CD4-positive, alpha-beta T cell (primary cell): ENCODE measurements around the gene SYT9. TPM values are rescaled to one million over a fixed set of nuclear protein-coding genes. Genes with fewer than 3 reads are reported as not detected.

ENCODE experiments used
- ATAC-seq: fragments of 200-7000 bp; cut with Tn5 transposase; one replicate; pipeline ENCODE4 v1.10.0; 2022; ENCODE audit warnings: mild to moderate bottlenecking; ENCODE audit not compliant: poor library complexity
- CTCF ChIA-PET: fragments of 350-600 bp; sonication (Branson Sonifier 250); formaldehyde crosslinking; loops from one replicate; lab custom pipeline; 2021; ENCODE audit warnings: antibody characterized with exemption, inconsistent platforms; lab: Charles Lee
- POLR2A ChIA-PET: fragments of 350-600 bp; sonication (Branson Sonifier 250); formaldehyde crosslinking; loops from one replicate; lab custom pipeline; 2021; ENCODE audit warnings: antibody characterized with exemption, inconsistent platforms; lab: Charles Lee
- DNase-seq, 14 experiments: peaks; one replicate each; pipeline ENCODE4 v3.0.0-alpha.2; 2013 to 2020; ENCODE audit warnings: mixed read lengths in 2 of 14
- H3K27ac ChIP-seq, 2 donors: one replicate each; pipeline versions ENCODE4 v1.5.1 to v1.7.0; 2013; ENCODE audit warnings: low read length in 2 of 2, low read depth in 1 of 2, mild to moderate bottlenecking in 1 of 2
- H3K27me3 ChIP-seq, 2 experiments: 1 replicate in 1 of 2; 2 replicates in 1 of 2; pipeline versions ENCODE4 v1.6.1 to v1.7.0; 2013; ENCODE audit warnings: low read length in 2 of 2, control low read depth in 1 of 2, mild to moderate bottlenecking in 1 of 2, moderate library complexity in 1 of 2; ENCODE audit not compliant: insufficient read depth in 2 of 2, control insufficient read depth in 1 of 2
- H3K36me3 ChIP-seq: one replicate; pipeline ENCODE4 v1.6.1; 2013; ENCODE audit warnings: low read length, control low read depth; ENCODE audit not compliant: insufficient read depth
- H3K4me1 ChIP-seq: one replicate; pipeline ENCODE4 v1.6.1; 2013; ENCODE audit warnings: low read length, control low read depth; ENCODE audit not compliant: insufficient read depth
- H3K4me3 ChIP-seq: one replicate; pipeline ENCODE4 v1.5.1; 2013; ENCODE audit warnings: mild to moderate bottlenecking, low read length, moderate library complexity
- H3K9me3 ChIP-seq, 2 experiments: 1 replicate in 1 of 2; 2 replicates in 1 of 2; pipeline versions ENCODE4 v1.6.1 to v1.7.0; 2013; ENCODE audit warnings: low read length in 2 of 2, mild to moderate bottlenecking in 2 of 2, control low read depth in 1 of 2, moderate library complexity in 1 of 2; ENCODE audit not compliant: control insufficient read depth in 1 of 2, insufficient read depth in 1 of 2
- H3K27ac Mint-ChIP-seq: one replicate; pipeline ENCODE4 v1.8.0; 2020; ENCODE audit warnings: mixed read lengths
- H3K27me3 Mint-ChIP-seq: one replicate; pipeline ENCODE4 v1.8.0; 2021; ENCODE audit warnings: mixed read lengths
- H3K36me3 Mint-ChIP-seq: one replicate; pipeline ENCODE4 v1.8.0; 2021; ENCODE audit warnings: low read depth, mixed read lengths
- H3K4me1 Mint-ChIP-seq: one replicate; pipeline ENCODE4 v1.8.0; 2021; ENCODE audit warnings: low read depth, mixed read lengths
- H3K4me3 Mint-ChIP-seq: one replicate; pipeline ENCODE4 v1.8.0; 2020; ENCODE audit warnings: mild to moderate bottlenecking, mixed read lengths
- H3K9me3 Mint-ChIP-seq: one replicate; pipeline ENCODE4 v1.8.0; 2020; ENCODE audit warnings: mixed read lengths
- intact Hi-C, 2 experiments: fragments of 100-400 bp; cut with DNase I in 1 of 2; cut with micrococcal nuclease in 1 of 2; formaldehyde crosslinking; loops; one replicate each; pipeline versions ENCODE4 v1.15.1 to v1.9.0; 2023 to 2025; cut with DNase I, micrococcal nuclease
- total RNA-seq, 174 experiments: library from RNA in 2 of 174; stranded (reverse) in 2 of 174; gene quantifications; one replicate each; pipeline ENCODE4 v1.2.3 and lab custom pipeline; 2021 to 2026
- TF ChIP-seq, protein P1 (sequence below): fragments of 200-600 bp; IDR thresholded peaks from one replicate; pipeline ENCODE4 v1.8.0; 2022; ENCODE audit warnings: antibody characterized with exemption, mild to moderate bottlenecking

Gene SYT9
- total RNA-seq, 2 experiments from 2014 or later = not detected

DNA sequence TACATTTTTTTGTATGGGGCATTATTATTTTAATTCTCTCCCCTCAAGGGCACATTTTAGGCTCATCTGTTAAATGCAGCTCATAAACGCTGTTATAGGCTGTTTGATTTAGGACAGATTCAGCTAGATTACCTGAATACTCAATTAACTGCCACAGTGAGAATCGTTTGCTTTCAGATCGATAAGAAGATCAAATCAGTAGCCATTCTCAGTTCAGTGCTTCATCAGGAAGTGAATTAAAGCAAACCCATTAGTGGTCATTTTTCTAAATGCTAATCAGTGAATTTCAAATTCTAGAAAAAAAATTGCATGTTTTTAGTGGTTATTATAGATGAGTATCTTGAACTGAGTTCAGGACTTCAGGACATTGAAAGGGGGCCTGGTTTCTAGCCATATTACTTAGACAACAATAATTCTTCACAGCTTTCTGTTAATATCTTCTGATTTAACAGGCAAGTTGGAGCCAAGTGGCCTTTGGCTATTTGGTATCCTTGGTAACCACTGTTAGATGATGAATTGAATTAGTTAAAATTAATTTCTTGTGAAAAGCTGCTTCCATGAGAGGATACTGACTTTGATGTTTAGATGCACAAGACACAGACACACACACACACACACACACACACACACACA, 18.6 kb downstream of the SYT9 start:
- no peaks in the 10 kb centered on the region for H3K9me3 Mint-ChIP-seq
- ChIA-PET CTCF (no interaction called here), POLR2A (no interaction called here)
- H3K27ac ChIP-seq = no peak overlapping the region
- no peaks in the 10 kb centered on the region for H3K9me3 ChIP-seq
- H3K4me1 Mint-ChIP-seq = no peaks in the 10 kb centered on the region
- H3K4me3 Mint-ChIP-seq = no peak overlapping the region
- ATAC-seq = no peak
- TF ChIP-seq, protein P1, sequence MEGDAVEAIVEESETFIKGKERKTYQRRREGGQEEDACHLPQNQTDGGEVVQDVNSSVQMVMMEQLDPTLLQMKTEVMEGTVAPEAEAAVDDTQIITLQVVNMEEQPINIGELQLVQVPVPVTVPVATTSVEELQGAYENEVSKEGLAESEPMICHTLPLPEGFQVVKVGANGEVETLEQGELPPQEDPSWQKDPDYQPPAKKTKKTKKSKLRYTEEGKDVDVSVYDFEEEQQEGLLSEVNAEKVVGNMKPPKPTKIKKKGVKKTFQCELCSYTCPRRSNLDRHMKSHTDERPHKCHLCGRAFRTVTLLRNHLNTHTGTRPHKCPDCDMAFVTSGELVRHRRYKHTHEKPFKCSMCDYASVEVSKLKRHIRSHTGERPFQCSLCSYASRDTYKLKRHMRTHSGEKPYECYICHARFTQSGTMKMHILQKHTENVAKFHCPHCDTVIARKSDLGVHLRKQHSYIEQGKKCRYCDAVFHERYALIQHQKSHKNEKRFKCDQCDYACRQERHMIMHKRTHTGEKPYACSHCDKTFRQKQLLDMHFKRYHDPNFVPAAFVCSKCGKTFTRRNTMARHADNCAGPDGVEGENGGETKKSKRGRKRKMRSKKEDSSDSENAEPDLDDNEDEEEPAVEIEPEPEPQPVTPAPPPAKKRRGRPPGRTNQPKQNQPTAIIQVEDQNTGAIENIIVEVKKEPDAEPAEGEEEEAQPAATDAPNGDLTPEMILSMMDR = no peak
- intact Hi-C loops = no loop called here
- H3K4me1 ChIP-seq = no peaks in the 10 kb centered on the region
- no peaks in the 10 kb centered on the region for H3K27me3 ChIP-seq
- no peak overlapping the region for H3K27ac Mint-ChIP-seq
- no peaks in the 10 kb centered on the region for H3K36me3 Mint-ChIP-seq
- no peaks in the 10 kb centered on the region for H3K36me3 ChIP-seq
- peaks cover 10% of the 10 kb centered on the region for H3K27me3 Mint-ChIP-seq
- no peak for DNase-seq
- no peak overlapping the region for H3K4me3 ChIP-seq

DNA sequence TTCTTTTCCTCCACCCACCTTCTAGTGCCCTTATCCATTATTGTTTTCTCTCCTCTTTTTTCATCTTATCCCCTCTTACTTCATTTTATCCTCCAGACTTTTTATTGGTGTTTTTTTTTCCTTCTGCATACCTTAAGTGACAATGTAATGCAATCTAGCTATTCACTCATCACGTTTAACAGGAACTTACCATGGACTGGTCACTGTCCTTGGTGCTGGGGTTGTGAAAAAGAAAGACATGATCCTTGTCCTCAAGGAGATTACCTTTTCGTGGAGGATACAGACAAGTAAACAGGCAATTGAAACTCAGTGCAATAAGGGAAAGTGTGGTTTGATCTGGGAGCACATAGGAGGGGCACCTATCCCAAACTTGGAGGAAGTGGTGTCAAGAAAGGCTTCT, 20.7 kb downstream of the SYT9 start:
- ChIA-PET CTCF (no interaction called here), POLR2A (no interaction called here)
- no peak for DNase-seq
- Histone ChIP-seq H3K27me3 (no peaks in the 10 kb centered on the region), H3K36me3 (no peaks in the 10 kb centered on the region), H3K4me3 (no peak overlapping the region), H3K4me1 (no peaks in the 10 kb centered on the region), H3K9me3 (no peaks in the 10 kb centered on the region), H3K27ac (no peak overlapping the region)
- intact Hi-C loops = no loop called here
- Mint-ChIP-seq H3K36me3 (no peaks in the 10 kb centered on the region), H3K27me3 (peaks cover 19% of the 10 kb centered on the region), H3K9me3 (no peaks in the 10 kb centered on the region), H3K27ac (no peak overlapping the region), H3K4me3 (no peak overlapping the region), H3K4me1 (no peaks in the 10 kb centered on the region)
- ATAC-seq = no peak
- TF ChIP-seq, protein P1 = no peak

DNA sequence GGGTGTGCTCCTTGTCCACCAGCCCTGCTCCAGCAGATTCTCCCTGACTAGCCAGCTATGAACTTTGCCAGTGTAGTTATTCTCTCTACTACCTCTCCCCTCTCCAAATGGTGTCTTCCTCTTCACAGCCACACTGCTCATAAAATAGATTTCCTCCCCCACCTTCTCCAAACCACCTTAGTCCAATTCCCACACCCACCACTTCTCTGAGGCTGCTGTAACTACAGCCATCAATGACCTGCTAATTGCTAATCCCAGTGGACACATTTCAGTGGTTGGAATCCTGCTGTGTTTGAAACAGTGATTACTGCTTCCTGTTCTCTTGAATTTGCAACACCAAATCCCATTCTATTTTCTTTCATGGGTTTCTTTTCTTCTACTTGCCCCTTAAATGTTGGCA, 23.4 kb downstream of the SYT9 start:
- no peak for ATAC-seq
- H3K9me3 ChIP-seq = no peaks in the 10 kb centered on the region
- H3K4me3 ChIP-seq = no peak overlapping the region
- H3K9me3 Mint-ChIP-seq = no peaks in the 10 kb centered on the region
- TF ChIP-seq, protein P1 = no peak
- intact Hi-C loops = no loop called here
- H3K27me3 ChIP-seq = no peaks in the 10 kb centered on the region
- POLR2A ChIA-PET = no interaction called here
- DNase-seq = no peak
- no peaks in the 10 kb centered on the region for H3K4me1 Mint-ChIP-seq
- no peaks in the 10 kb centered on the region for H3K4me1 ChIP-seq
- H3K36me3 ChIP-seq = no peaks in the 10 kb centered on the region
- H3K36me3 Mint-ChIP-seq = no peaks in the 10 kb centered on the region
- CTCF ChIA-PET = no interaction called here
- H3K4me3 Mint-ChIP-seq = no peak overlapping the region
- peaks cover 36% of the 10 kb centered on the region for H3K27me3 Mint-ChIP-seq
- no peak overlapping the region for H3K27ac Mint-ChIP-seq
- H3K27ac ChIP-seq = no peak overlapping the region
